Liver (tissue), 2 donors: ENCODE results near the gene PRMT9.

Experiments
- CTCF ChIP-seq: fragments of 150-350 bp; IDR thresholded peaks from 2 replicates; pipeline ENCODE4 v1.5.1; 2017; ENCODE audit warnings: improper control_type of control experiment, low read depth, low read length; ENCODE audit not compliant: missing input control
- MAX ChIP-seq: IDR thresholded peaks from 2 replicates; pipeline ENCODE4 v1.6.1; 2016; ENCODE audit warnings: antibody characterized with exemption
- donor health status: healthy.

- TF ChIP-seq CTCF (no peak), MAX (no peak)
These were observed 35.3 kb downstream of the PRMT9 start for GRCh38 chr4:147648656-147649055.
